PC-9 (cell line): ENCODE results near the gene SH3RF3.

Experiments
- CTCF ChIP-seq: fragments of 200-600 bp; sonication (generic); conservative IDR thresholded peaks from 2 replicates; pipeline ENCODE4 v1.6.1; 2017; ENCODE audit warnings: mixed run types, antibody characterized with exemption, mild to moderate bottlenecking, moderate library complexity
- EZH2 ChIP-seq: fragments of 200-600 bp; sonication (generic); IDR thresholded peaks from 2 replicates; pipeline ENCODE4 v1.8.0; 2017; ENCODE audit warnings: antibody characterized with exemption, low read depth

GRCh38 chr2:109325570-109325969, 196.6 kb downstream of the SH3RF3 start:
- no peak for TF ChIP-seq CTCF
- no peak for TF ChIP-seq EZH2
